Ovary (tissue), 3 donors: ENCODE measurements around the gene CAMTA1.

ENCODE experiments used
- EP300 ChIP-seq: sonication (generic); formaldehyde crosslinking; IDR thresholded peaks from one replicate; pipeline ENCODE4 v1.6.1; 2017; ENCODE audit warnings: antibody characterized with exemption
- POLR2A ChIP-seq: fragments of 450-650 bp; IDR thresholded peaks from one replicate; pipeline ENCODE4 v1.6.1; 2017; ENCODE audit warnings: antibody characterized with exemption, mild to moderate bottlenecking, moderate library complexity
- TF ChIP-seq, protein P1 (sequence below), 3 donors: fragments of 450-650 bp in 2 of 3; fragments of 200-600 bp in 1 of 3; IDR thresholded peaks; one replicate each; pipeline versions ENCODE4 v1.5.1 to v1.8.0; 2016 to 2022; ENCODE audit warnings: antibody characterized with exemption in 3 of 3, mild to moderate bottlenecking in 1 of 3
- donor health status: DM: no; HTN: no; CAD: no.

DNA sequence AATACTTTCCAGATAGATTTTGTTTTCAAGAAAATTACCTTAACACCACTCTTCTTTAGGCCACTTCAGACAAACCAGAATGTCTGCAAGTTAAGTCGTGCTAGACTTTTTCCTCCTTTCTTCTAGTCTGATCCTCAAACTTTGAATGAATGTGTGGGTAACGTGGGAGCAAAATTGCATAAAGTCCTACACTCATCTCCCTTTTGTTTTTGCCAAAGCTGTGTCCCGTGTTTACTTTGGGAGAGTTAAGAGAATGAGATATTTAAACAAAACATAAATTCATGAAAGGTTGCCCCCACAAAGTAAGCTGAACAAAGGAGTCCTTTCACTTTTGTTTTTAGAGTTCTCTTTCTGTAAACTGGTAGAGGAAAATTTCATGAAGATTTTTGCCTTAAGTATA, 969.0 kb downstream of the CAMTA1 start:
- TF ChIP-seq, protein P1, sequence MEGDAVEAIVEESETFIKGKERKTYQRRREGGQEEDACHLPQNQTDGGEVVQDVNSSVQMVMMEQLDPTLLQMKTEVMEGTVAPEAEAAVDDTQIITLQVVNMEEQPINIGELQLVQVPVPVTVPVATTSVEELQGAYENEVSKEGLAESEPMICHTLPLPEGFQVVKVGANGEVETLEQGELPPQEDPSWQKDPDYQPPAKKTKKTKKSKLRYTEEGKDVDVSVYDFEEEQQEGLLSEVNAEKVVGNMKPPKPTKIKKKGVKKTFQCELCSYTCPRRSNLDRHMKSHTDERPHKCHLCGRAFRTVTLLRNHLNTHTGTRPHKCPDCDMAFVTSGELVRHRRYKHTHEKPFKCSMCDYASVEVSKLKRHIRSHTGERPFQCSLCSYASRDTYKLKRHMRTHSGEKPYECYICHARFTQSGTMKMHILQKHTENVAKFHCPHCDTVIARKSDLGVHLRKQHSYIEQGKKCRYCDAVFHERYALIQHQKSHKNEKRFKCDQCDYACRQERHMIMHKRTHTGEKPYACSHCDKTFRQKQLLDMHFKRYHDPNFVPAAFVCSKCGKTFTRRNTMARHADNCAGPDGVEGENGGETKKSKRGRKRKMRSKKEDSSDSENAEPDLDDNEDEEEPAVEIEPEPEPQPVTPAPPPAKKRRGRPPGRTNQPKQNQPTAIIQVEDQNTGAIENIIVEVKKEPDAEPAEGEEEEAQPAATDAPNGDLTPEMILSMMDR (IDR thresholded peaks at IDR 0.05): no peak
- TF ChIP-seq POLR2A (no peak), EP300 (no peak)
